ENCODE data around the gene CDHR3. TPM values are rescaled to one million over a fixed set of nuclear protein-coding genes. Genes with fewer than 3 reads are reported as not detected.

Gene CDHR3
- total RNA-seq, 2 experiments from 2014 or later = 0.42 to 2.8 TPM

- ChIA-PET POLR2A (interaction anchor here (0.5 to 10.0 kb wide), 6 partner anchors 16 to 598 kb away, joined by 3 to 308 read pairs (median 36); partner anchors contain the start of gene SYPL1), CTCF (ENCODE audit: unreplicated experiment) (interaction anchor here (1.0 to 5.1 kb wide), 3 partner anchors 15 to 97 kb away, joined by 4 to 52 read pairs (median 46); no protein-coding TSS in a partner anchor)
- Histone ChIP-seq H3K27ac (ENCODE audit: low read depth, low read length, poor library complexity, severe bottlenecking) (peak overlapping the region; percentile 98), H3K36me3 (ENCODE audit: insufficient read depth, low read length) (peaks cover 9% of the 10 kb centered on the region), H3K4me3 (ENCODE audit: low read depth, low read length, poor library complexity, severe bottlenecking) (peak overlapping the region; percentile 52), H3K4me2 (ENCODE audit: low read length) (peak overlapping the region; percentile 80), H3K79me2 (ENCODE audit: insufficient read depth, low read depth, low read length) (no peaks in the 10 kb centered on the region), H2AFZ (ENCODE audit: low read length) (peak overlapping the region; percentile 17; the same call in 1 of the 2 replicates), H3K4me1 (ENCODE audit: insufficient read depth, low read length, poor library complexity, severe bottlenecking) (peaks cover 87% of the 10 kb centered on the region), H3K9me3 (ENCODE audit: low read length) (peaks cover 16% of the 10 kb centered on the region), H4K20me1 (ENCODE audit: insufficient read depth, low read length) (no peaks in the 10 kb centered on the region), H3K9me2 (ENCODE audit: insufficient read depth, low read length) (no peaks in the 10 kb centered on the region)
- intact Hi-C loops (cut with micrococcal nuclease; ENCODE audit: unreplicated experiment) = loop anchor here (1.0 to 10.0 kb wide), 5 partner anchors 97 to 1114 kb away; partner anchors contain the start of gene PIK3CG
- peak; percentile 93 for DNase-seq (ENCODE audit: low spot score)
- TF ChIP-seq EZH2phosphoT487 (IDR thresholded peaks at IDR 0.05; ENCODE audit: borderline replicate concordance, low read depth, low read length) = no peak
- TF ChIP-seq CTCF (conservative IDR thresholded peaks at IDR 0.05; ENCODE audit: low read length) = peak; percentile 96
- no TSS peak for BruUV-seq (replicated peaks)
Observed at GRCh38 chr7:106056513-106057203, 93.6 kb downstream of the CDHR3 start.

GRCh38 chr7:106057204-106057961 lies 94.3 kb downstream of the CDHR3 start:
- Histone ChIP-seq H4K20me1 (ENCODE audit: insufficient read depth, low read length) (no peaks in the 10 kb centered on the region), H3K36me3 (ENCODE audit: insufficient read depth, low read length) (peaks cover 6% of the 10 kb centered on the region; the same call in 1 of the 2 replicates), H3K9me3 (ENCODE audit: low read length) (peaks cover 9% of the 10 kb centered on the region), H3K27ac (ENCODE audit: low read depth, low read length, poor library complexity, severe bottlenecking) (peak overlapping the region; percentile 98), H2AFZ (ENCODE audit: low read length) (peak overlapping the region; percentile 17; the same call in 1 of the 2 replicates), H3K9me2 (ENCODE audit: insufficient read depth, low read length) (no peaks in the 10 kb centered on the region), H3K4me1 (ENCODE audit: insufficient read depth, low read length, poor library complexity, severe bottlenecking) (peaks cover 91% of the 10 kb centered on the region), H3K4me2 (ENCODE audit: low read length) (peak overlapping the region; percentile 80), H3K4me3 (ENCODE audit: low read depth, low read length, poor library complexity, severe bottlenecking) (peak overlapping the region; percentile 52), H3K79me2 (ENCODE audit: insufficient read depth, low read depth, low read length) (no peaks in the 10 kb centered on the region)
- TF ChIP-seq EZH2phosphoT487 (IDR thresholded peaks at IDR 0.05; ENCODE audit: borderline replicate concordance, low read depth, low read length) = no peak
- TF ChIP-seq CTCF (conservative IDR thresholded peaks at IDR 0.05; ENCODE audit: low read length) = peak; percentile 35; the same call in 1 of the 2 replicates
- intact Hi-C loops (cut with micrococcal nuclease; ENCODE audit: unreplicated experiment) = loop anchor here (1.0 to 10.0 kb wide), 5 partner anchors 96 to 1115 kb away; partner anchors contain the start of gene PIK3CG
- BruUV-seq (replicated peaks) = TSS peak; percentile 67
- ChIA-PET CTCF (ENCODE audit: unreplicated experiment) (interaction anchor here (1.0 to 5.1 kb wide), 3 partner anchors 15 to 96 kb away, joined by 4 to 52 read pairs (median 46); no protein-coding TSS in a partner anchor), POLR2A (interaction anchor here (0.5 to 10.0 kb wide), 11 partner anchors 15 to 597 kb away, joined by 3 to 308 read pairs (median 6); partner anchors contain the start of gene SYPL1)
- DNase-seq (ENCODE audit: low spot score) = peak; percentile 68

All from OCI-LY7 (cell line).